Gastroesophageal sphincter (tissue), 4 donors: ENCODE measurements around the gene P4HB. TPM values are rescaled to one million over a fixed set of nuclear protein-coding genes. Genes with fewer than 3 reads are reported as not detected.
"Not testable (repeated sequence)": the region's sequence is repeated elsewhere in the genome, so short reads cannot be mapped to it uniquely, and the experiment has no call there.

Source experiments
- ATAC-seq: fragments of 150-250 bp; one replicate; pipeline ENCODE4 v1.9.1; 2016; ENCODE audit warnings: mild to moderate bottlenecking, moderate library complexity
- H3K27ac ChIP-seq, 4 donors: fragments of 200-600 bp; sonication (generic) in 3 of 4; 1 replicate in 3 of 4; 2 replicates in 1 of 4; pipeline ENCODE4 v1.5.1; 2016 to 2019
- H3K27me3 ChIP-seq: fragments of 200-600 bp; sonication (generic); one replicate; pipeline ENCODE4 v1.5.1; 2019
- H3K36me3 ChIP-seq, 2 donors: fragments of 200-600 bp; sonication (generic); one replicate each; pipeline ENCODE4 v1.5.1; 2019; ENCODE audit warnings: control low read depth in 1 of 2
- H3K4me1 ChIP-seq, 3 donors: fragments of 200-600 bp; sonication (generic); 1 replicate in 2 of 3; 2 replicates in 1 of 3; pipeline ENCODE4 v1.5.1; 2016 to 2019; ENCODE audit warnings: control low read depth in 2 of 3
- H3K4me3 ChIP-seq, 2 donors: fragments of 200-600 bp; sonication (generic); one replicate each; pipeline ENCODE4 v1.5.1; 2019; ENCODE audit warnings: mild to moderate bottlenecking in 1 of 2, moderate library complexity in 1 of 2
- H3K9me3 ChIP-seq, 3 donors: fragments of 200-600 bp; sonication (generic); one replicate each; pipeline ENCODE4 v1.5.1; 2017 to 2019; ENCODE audit warnings: control low read depth in 2 of 3
- CTCF ChIP-seq, 4 experiments: fragments of 200-600 bp in 2 of 4; fragments of 450-650 bp in 2 of 4; sonication (generic) in 1 of 4; IDR thresholded peaks; one replicate each; pipeline ENCODE4 v1.5.1; 2017 to 2019; ENCODE audit warnings: antibody characterized with exemption in 4 of 4, mild to moderate bottlenecking in 2 of 4, moderate library complexity in 2 of 4
- EP300 ChIP-seq: sonication (generic); formaldehyde crosslinking; IDR thresholded peaks from one replicate; pipeline ENCODE4 v1.6.1; 2017; ENCODE audit warnings: antibody characterized with exemption, mild to moderate bottlenecking
- POLR2A ChIP-seq, 2 donors: fragments of 450-650 bp; IDR thresholded peaks; one replicate each; pipeline ENCODE4 v1.6.1; 2017; ENCODE audit warnings: antibody characterized with exemption in 2 of 2, mild to moderate bottlenecking in 2 of 2, moderate library complexity in 1 of 2
- POLR2AphosphoS5 ChIP-seq: sonication (generic); formaldehyde crosslinking; IDR thresholded peaks from one replicate; pipeline ENCODE4 v1.6.1; 2017; ENCODE audit warnings: antibody characterized with exemption
- WGBS, 2 donors: methylation state at CpG; one replicate each; pipeline ENCODE4 v1.1.5; 2018; ENCODE audit warnings: low coverage in 1 of 2; 5-methylcytosine and 5-hydroxymethylcytosine counted together
- total RNA-seq, 4 donors: library from RNA; depleted of rRNA; stranded (reverse); fragments of >200 nt; gene quantifications; one replicate each; pipeline ENCODE4 v1.1.0, GENCODE V29; 2016

The P4HB gene
- total RNA-seq, 4 donors from 2014 or later = 257 to 365 (median 324) TPM

- Histone ChIP-seq H3K27ac (no peak overlapping the region), H3K27me3 (no peaks in the 10 kb centered on the region), H3K4me1 (no peaks in the 10 kb centered on the region), H3K9me3 (no peaks in the 10 kb centered on the region), H3K36me3 (peaks cover 0 to 37% of the 10 kb centered on the region in 2 donors), H3K4me3 (no peak overlapping the region)
- no peak for ATAC-seq
- 73% methylated on average over 3 of the region's 40 CpGs; no CpG with 5 or more reads in 1 of the 2 donors for WGBS, 2 donors
- TF ChIP-seq CTCF (IDR thresholded peaks at IDR 0.05) (no peak), POLR2AphosphoS5 (no peak), EP300 (no peak), POLR2A (IDR thresholded peaks at IDR 0.05) (no peak)
Measured at GRCh38 chr17:81840826-81841778, 19.2 kb downstream of the P4HB start.

- not testable (repeated sequence) for H3K4me3 ChIP-seq, H3K27me3 ChIP-seq, H3K4me1 ChIP-seq, ATAC-seq, H3K27ac ChIP-seq, H3K9me3 ChIP-seq
- H3K36me3 ChIP-seq = peaks cover 0 to 27% of the 10 kb centered on the region in 2 donors
- 93% methylated on average over 5 of the region's 5 CpGs; no CpG with 5 or more reads in 1 of the 2 donors for WGBS, 2 donors
Measured at GRCh38 chr17:81840059-81840458, 20.3 kb downstream of the P4HB start.

GRCh38 chr17:81839301-81839700, 21.0 kb downstream of the P4HB start:
- no peak for ATAC-seq
- TF ChIP-seq EP300 (no peak), POLR2A (IDR thresholded peaks at IDR 0.05) (no peak), CTCF (IDR thresholded peaks at IDR 0.05) (no peak), POLR2AphosphoS5 (no peak)
- H3K4me3 ChIP-seq = no peak overlapping the region
- peaks cover 0 to 19% of the 10 kb centered on the region in 2 donors for H3K36me3 ChIP-seq
- no peak overlapping the region for H3K27ac ChIP-seq
- no peaks in the 10 kb centered on the region for H3K27me3 ChIP-seq
- peaks cover 0 to 4% (median 0%) of the 10 kb centered on the region in 3 donors for H3K4me1 ChIP-seq
- WGBS, 2 donors = 72 to 78% methylated on average over 8 to 15 of the region's 15 CpGs
- H3K9me3 ChIP-seq = no peaks in the 10 kb centered on the region

- Histone ChIP-seq H3K9me3 (no peaks in the 10 kb centered on the region), H3K27me3 (no peaks in the 10 kb centered on the region), H3K4me3 (no peak overlapping the region), H3K27ac (no peak overlapping the region), H3K36me3 (peaks cover 0 to 14% of the 10 kb centered on the region in 2 donors), H3K4me1 (peaks cover 0 to 9% (median 4%) of the 10 kb centered on the region in 3 donors)
- TF ChIP-seq EP300 = no peak
- no peak for TF ChIP-seq POLR2AphosphoS5
- no peak for TF ChIP-seq POLR2A (IDR thresholded peaks at IDR 0.05)
- WGBS, 2 donors = 20 to 38% methylated on average over 1 to 3 of the region's 17 CpGs
- ATAC-seq = no peak
Measured at GRCh38 chr17:81838753-81839255, 21.5 kb downstream of the P4HB start.

GRCh38 chr17:81837641-81838040, 22.7 kb downstream of the P4HB start:
- Histone ChIP-seq H3K9me3 (no peaks in the 10 kb centered on the region), H3K27ac (no peak overlapping the region), H3K4me3 (no peak overlapping the region), H3K27me3 (no peaks in the 10 kb centered on the region), H3K36me3 (peaks cover 0 to 3% of the 10 kb centered on the region in 2 donors), H3K4me1 (peaks cover 0 to 15% (median 6%) of the 10 kb centered on the region in 3 donors)
- 81 to 90% methylated on average over 4 to 8 of the region's 9 CpGs for WGBS, 2 donors
- no peak for ATAC-seq
- TF ChIP-seq EP300 (no peak), POLR2A (IDR thresholded peaks at IDR 0.05) (no peak), POLR2AphosphoS5 (no peak), CTCF (IDR thresholded peaks at IDR 0.05) (no peak)
